Activated CD4-positive, alpha-beta T cell treated with anti-CD3 and anti-CD28 coated beads, Interleukin-2, amount 10 ng/mL, durations not matched to agents 24 days and 14 days (primary cell): ENCODE data around the gene CST1. TPM values are rescaled to one million over a fixed set of nuclear protein-coding genes. Genes with fewer than 3 reads are reported as not detected.
A peak's percentile ranks its signal among the peaks of the same experiment; 100 is the strongest.
"Not testable (repeated sequence)": the region's sequence is repeated elsewhere in the genome, so short reads cannot be mapped to it uniquely, and the experiment has no call there.

ENCODE experiments used
- DNase-seq: peaks from one replicate; pipeline ENCODE4 v3.0.0; 2022
- H3K27ac Mint-ChIP-seq: one replicate; pipeline ENCODE4 v1.8.0; 2022; ENCODE audit warnings: mild to moderate bottlenecking, mixed read lengths
- H3K27me3 Mint-ChIP-seq: one replicate; pipeline ENCODE4 v1.8.0; 2022; ENCODE audit warnings: mixed read lengths
- H3K36me3 Mint-ChIP-seq: one replicate; pipeline ENCODE4 v1.8.0; 2022; ENCODE audit warnings: low read depth, mild to moderate bottlenecking, mixed read lengths
- H3K4me1 Mint-ChIP-seq: one replicate; pipeline ENCODE4 v1.8.0; 2021; ENCODE audit warnings: mixed read lengths
- H3K4me3 Mint-ChIP-seq: one replicate; pipeline ENCODE4 v1.8.0; 2022; ENCODE audit warnings: mild to moderate bottlenecking, moderate library complexity, mixed read lengths
- H3K9me3 Mint-ChIP-seq: one replicate; pipeline ENCODE4 v1.8.0; 2021; ENCODE audit warnings: mixed read lengths
- intact Hi-C: fragments of 100-400 bp; cut with micrococcal nuclease; formaldehyde crosslinking; loops from one replicate; pipeline ENCODE4 v1.15.1; 2023
- total RNA-seq: library from RNA; stranded (reverse); gene quantifications from 2 replicates; pipeline ENCODE4 v1.2.3, GENCODE V29; 2022

CST1 gene
- total RNA-seq, 1 donor from 2014 or later = not detected

GRCh38 chr20:23748975-23749374 is 1.8 kb downstream of the CST1 start:
- H3K4me1 Mint-ChIP-seq, H3K27ac Mint-ChIP-seq, H3K27me3 Mint-ChIP-seq, H3K36me3 Mint-ChIP-seq, H3K4me3 Mint-ChIP-seq, intact Hi-C loops, H3K9me3 Mint-ChIP-seq, DNase-seq: not testable (repeated sequence)

- H3K4me3 Mint-ChIP-seq, H3K9me3 Mint-ChIP-seq, H3K27ac Mint-ChIP-seq, intact Hi-C loops, H3K4me1 Mint-ChIP-seq, DNase-seq, H3K36me3 Mint-ChIP-seq, H3K27me3 Mint-ChIP-seq: not testable (repeated sequence)
Observed at GRCh38 chr20:23747551-23747950, 3.2 kb downstream of the CST1 start.

- H3K36me3 Mint-ChIP-seq, H3K9me3 Mint-ChIP-seq, H3K4me3 Mint-ChIP-seq, H3K27ac Mint-ChIP-seq, H3K27me3 Mint-ChIP-seq, DNase-seq, H3K4me1 Mint-ChIP-seq, intact Hi-C loops: not testable (repeated sequence)
Observed at GRCh38 chr20:23747092-23747491, 3.6 kb downstream of the CST1 start.

- no peaks in the 10 kb centered on the region for H3K9me3 Mint-ChIP-seq
- H3K27me3 Mint-ChIP-seq = no peaks in the 10 kb centered on the region
- intact Hi-C loops = no loop called here
- no peak overlapping the region for H3K27ac Mint-ChIP-seq
- DNase-seq = no peak
- H3K4me1 Mint-ChIP-seq = no peaks in the 10 kb centered on the region
- H3K4me3 Mint-ChIP-seq = no peak overlapping the region
- H3K36me3 Mint-ChIP-seq = no peaks in the 10 kb centered on the region
Observed at GRCh38 chr20:23746321-23746720, 4.4 kb downstream of the CST1 start.

GRCh38 chr20:23745247-23745646 is 5.5 kb downstream of the CST1 start:
- no peaks in the 10 kb centered on the region for H3K9me3 Mint-ChIP-seq
- no peak for DNase-seq
- H3K4me1 Mint-ChIP-seq = no peaks in the 10 kb centered on the region
- intact Hi-C loops = no loop called here
- no peak overlapping the region for H3K4me3 Mint-ChIP-seq
- peaks cover under 1% of the 10 kb centered on the region for H3K27me3 Mint-ChIP-seq
- no peaks in the 10 kb centered on the region for H3K36me3 Mint-ChIP-seq
- H3K27ac Mint-ChIP-seq = no peak overlapping the region

GRCh38 chr20:23744817-23745216 is 5.9 kb downstream of the CST1 start:
- no peaks in the 10 kb centered on the region for H3K9me3 Mint-ChIP-seq
- no peak overlapping the region for H3K4me3 Mint-ChIP-seq
- intact Hi-C loops = no loop called here
- DNase-seq = no peak
- H3K27ac Mint-ChIP-seq = no peak overlapping the region
- H3K36me3 Mint-ChIP-seq = no peaks in the 10 kb centered on the region
- H3K4me1 Mint-ChIP-seq = no peaks in the 10 kb centered on the region
- peaks cover 2% of the 10 kb centered on the region for H3K27me3 Mint-ChIP-seq

- H3K36me3 Mint-ChIP-seq, intact Hi-C loops, H3K9me3 Mint-ChIP-seq, H3K4me3 Mint-ChIP-seq, H3K4me1 Mint-ChIP-seq, H3K27ac Mint-ChIP-seq: not testable (repeated sequence)
- peak; percentile 20 for DNase-seq
- peaks cover 19% of the 10 kb centered on the region for H3K27me3 Mint-ChIP-seq
Observed at GRCh38 chr20:23735391-23735790, 15.3 kb downstream of the CST1 start.

- not testable (repeated sequence) for H3K27ac Mint-ChIP-seq
Observed at GRCh38 chr20:23734949-23735348, 15.8 kb downstream of the CST1 start.

GRCh38 chr20:23734440-23734839 is 16.3 kb downstream of the CST1 start:
- H3K36me3 Mint-ChIP-seq, H3K27ac Mint-ChIP-seq, intact Hi-C loops, DNase-seq, H3K4me3 Mint-ChIP-seq, H3K4me1 Mint-ChIP-seq, H3K9me3 Mint-ChIP-seq: not testable (repeated sequence)
- peaks cover 17% of the 10 kb centered on the region for H3K27me3 Mint-ChIP-seq

More at GRCh38 chr20:23734949-23735348, 15.8 kb downstream of the CST1 start:
- DNase-seq, intact Hi-C loops, H3K4me3 Mint-ChIP-seq, H3K9me3 Mint-ChIP-seq, H3K4me1 Mint-ChIP-seq, H3K36me3 Mint-ChIP-seq: not testable (repeated sequence)
- H3K27me3 Mint-ChIP-seq = peaks cover 17% of the 10 kb centered on the region

GRCh38 chr20:23727016-23727415 is 23.7 kb downstream of the CST1 start:
- Mint-ChIP-seq H3K27ac (no peak overlapping the region), H3K9me3 (no peaks in the 10 kb centered on the region), H3K4me1 (no peaks in the 10 kb centered on the region), H3K27me3 (peaks cover 4% of the 10 kb centered on the region), H3K36me3 (no peaks in the 10 kb centered on the region), H3K4me3 (no peak overlapping the region)
- DNase-seq = peak; percentile 24
- intact Hi-C loops = no loop called here

GRCh38 chr20:23725102-23725501 is 25.6 kb downstream of the CST1 start:
- Mint-ChIP-seq H3K4me3 (no peak overlapping the region), H3K27ac (no peak overlapping the region), H3K4me1 (no peaks in the 10 kb centered on the region), H3K9me3 (no peaks in the 10 kb centered on the region), H3K27me3 (no peaks in the 10 kb centered on the region), H3K36me3 (no peaks in the 10 kb centered on the region)
- no peak for DNase-seq
- intact Hi-C loops = no loop called here

GRCh38 chr20:23723659-23724307 is 27.0 kb downstream of the CST1 start:
- H3K27ac Mint-ChIP-seq, H3K27me3 Mint-ChIP-seq, H3K36me3 Mint-ChIP-seq, intact Hi-C loops, H3K9me3 Mint-ChIP-seq, H3K4me3 Mint-ChIP-seq, H3K4me1 Mint-ChIP-seq: not testable (repeated sequence)
- peak; percentile 69 for DNase-seq

GRCh38 chr20:23722851-23723250 is 27.9 kb downstream of the CST1 start:
- DNase-seq = peak; percentile 40
- H3K36me3 Mint-ChIP-seq, H3K4me3 Mint-ChIP-seq, intact Hi-C loops, H3K4me1 Mint-ChIP-seq, H3K9me3 Mint-ChIP-seq, H3K27ac Mint-ChIP-seq, H3K27me3 Mint-ChIP-seq: not testable (repeated sequence)

GRCh38 chr20:23721962-23722361 is 28.8 kb downstream of the CST1 start:
- H3K4me1 Mint-ChIP-seq = no peaks in the 10 kb centered on the region
- H3K4me3 Mint-ChIP-seq = no peak overlapping the region
- intact Hi-C loops = no loop called here
- no peaks in the 10 kb centered on the region for H3K36me3 Mint-ChIP-seq
- H3K27ac Mint-ChIP-seq = no peak overlapping the region
- no peaks in the 10 kb centered on the region for H3K27me3 Mint-ChIP-seq
- H3K9me3 Mint-ChIP-seq = no peaks in the 10 kb centered on the region
- no peak for DNase-seq

GRCh38 chr20:23719351-23719750 is 31.4 kb downstream of the CST1 start:
- H3K27me3 Mint-ChIP-seq, DNase-seq, intact Hi-C loops, H3K4me1 Mint-ChIP-seq, H3K9me3 Mint-ChIP-seq, H3K27ac Mint-ChIP-seq, H3K4me3 Mint-ChIP-seq, H3K36me3 Mint-ChIP-seq: not testable (repeated sequence)
